GM12801 (cell line): ENCODE measurements around the gene PGC.

ENCODE experiments used
- TF ChIP-seq, protein P1 (sequence below): IDR thresholded peaks from one replicate; pipeline ENCODE4 v1.5.1; 2011; ENCODE audit warnings: control low read depth; ENCODE audit not compliant: insufficient read length; ENCODE audit errors: extremely low read depth

The PGC gene

DNA sequence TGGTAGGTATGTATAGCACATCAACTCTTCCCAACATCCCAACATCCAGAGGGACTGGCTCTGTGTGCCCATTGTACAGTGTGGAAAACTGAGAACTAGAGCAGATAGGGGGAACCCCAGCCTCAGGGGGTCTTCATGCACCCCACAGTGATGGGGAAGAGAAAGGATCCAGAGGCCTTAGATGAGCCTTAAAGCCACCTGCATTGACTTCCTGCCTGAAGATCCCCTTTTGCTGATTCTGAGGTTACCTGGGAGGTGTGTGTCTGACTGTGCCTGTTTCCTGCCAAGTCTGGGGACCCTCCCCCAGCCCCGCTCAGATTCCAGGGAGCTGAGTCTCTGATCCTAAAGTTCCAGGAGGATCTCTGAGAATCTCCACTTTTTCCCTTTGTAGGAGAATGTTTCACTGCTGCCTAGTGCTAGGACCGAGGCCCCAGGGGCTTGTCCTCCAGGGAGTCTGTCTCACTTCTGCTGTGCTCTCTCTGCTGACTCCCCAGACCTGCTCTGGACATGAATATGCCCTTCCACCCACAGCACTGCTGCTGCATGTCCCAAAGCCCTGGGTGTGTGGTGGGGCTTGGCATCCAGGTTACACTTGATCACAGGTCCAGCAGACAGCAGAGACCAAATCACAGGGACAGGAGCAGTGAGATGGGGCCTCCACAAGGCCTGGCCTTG, 12.8 kb upstream of the PGC start:
- TF ChIP-seq, protein P1, sequence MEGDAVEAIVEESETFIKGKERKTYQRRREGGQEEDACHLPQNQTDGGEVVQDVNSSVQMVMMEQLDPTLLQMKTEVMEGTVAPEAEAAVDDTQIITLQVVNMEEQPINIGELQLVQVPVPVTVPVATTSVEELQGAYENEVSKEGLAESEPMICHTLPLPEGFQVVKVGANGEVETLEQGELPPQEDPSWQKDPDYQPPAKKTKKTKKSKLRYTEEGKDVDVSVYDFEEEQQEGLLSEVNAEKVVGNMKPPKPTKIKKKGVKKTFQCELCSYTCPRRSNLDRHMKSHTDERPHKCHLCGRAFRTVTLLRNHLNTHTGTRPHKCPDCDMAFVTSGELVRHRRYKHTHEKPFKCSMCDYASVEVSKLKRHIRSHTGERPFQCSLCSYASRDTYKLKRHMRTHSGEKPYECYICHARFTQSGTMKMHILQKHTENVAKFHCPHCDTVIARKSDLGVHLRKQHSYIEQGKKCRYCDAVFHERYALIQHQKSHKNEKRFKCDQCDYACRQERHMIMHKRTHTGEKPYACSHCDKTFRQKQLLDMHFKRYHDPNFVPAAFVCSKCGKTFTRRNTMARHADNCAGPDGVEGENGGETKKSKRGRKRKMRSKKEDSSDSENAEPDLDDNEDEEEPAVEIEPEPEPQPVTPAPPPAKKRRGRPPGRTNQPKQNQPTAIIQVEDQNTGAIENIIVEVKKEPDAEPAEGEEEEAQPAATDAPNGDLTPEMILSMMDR: no peak

DNA sequence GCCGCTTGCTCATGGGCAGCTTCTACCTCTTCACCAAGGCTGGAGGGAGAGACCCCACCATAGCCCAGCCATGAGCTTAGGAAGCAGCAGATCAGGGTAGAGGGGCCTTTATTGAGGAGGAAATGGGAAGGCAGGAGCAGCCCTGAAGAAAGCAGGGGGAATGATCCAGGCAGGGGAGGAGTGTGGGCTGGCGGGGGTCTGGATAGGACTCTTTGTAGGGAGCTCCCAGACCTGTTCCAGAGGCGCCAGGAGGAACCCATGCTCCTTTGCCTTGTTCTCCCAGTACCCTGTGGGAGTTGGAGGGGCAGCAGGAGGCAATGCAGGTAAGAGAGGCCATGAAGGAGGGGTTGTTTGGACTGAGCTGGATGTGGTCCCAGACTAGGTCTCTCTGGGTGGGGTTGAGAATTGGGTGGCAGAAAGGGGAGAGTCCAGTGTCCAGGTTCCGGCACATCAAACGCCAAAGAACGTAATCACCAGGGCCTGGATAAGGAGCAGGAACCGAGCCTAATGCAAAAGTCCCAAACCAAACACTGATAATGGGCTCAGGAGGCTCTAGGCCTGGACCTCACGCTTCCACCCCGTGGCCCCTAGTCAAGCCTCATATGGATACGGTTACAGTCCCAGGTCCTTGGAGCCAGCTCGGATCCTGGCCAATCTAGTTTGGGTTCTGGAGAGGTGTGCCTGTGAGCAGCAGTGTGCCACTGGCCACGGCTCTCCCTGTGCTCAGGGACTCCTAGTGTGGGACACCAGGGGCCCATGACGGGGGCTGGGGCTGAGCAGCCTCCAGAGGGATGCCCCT, 12.1 kb upstream of the PGC start:
- TF ChIP-seq, protein P1: no peak

DNA sequence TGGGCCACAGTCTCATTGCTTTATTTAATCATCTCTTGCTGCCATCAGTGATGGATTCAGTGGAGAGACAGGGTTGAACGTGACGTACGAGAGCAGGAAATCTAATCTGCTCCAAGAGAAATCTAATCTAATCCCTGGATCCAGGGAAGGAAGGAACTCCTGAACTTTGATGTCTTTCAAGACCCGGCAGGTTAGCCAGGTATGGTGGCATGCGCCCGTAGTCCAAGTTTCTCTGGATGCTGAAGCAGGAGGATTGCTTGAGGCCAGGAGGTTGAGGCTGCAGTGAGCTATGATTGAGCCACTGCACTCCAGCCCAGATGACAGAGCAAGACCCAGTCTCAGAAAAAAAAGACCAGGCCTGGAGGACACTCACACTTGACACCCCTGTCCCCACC, 11.4 kb upstream of the PGC start:
- TF ChIP-seq, protein P1: no peak

DNA sequence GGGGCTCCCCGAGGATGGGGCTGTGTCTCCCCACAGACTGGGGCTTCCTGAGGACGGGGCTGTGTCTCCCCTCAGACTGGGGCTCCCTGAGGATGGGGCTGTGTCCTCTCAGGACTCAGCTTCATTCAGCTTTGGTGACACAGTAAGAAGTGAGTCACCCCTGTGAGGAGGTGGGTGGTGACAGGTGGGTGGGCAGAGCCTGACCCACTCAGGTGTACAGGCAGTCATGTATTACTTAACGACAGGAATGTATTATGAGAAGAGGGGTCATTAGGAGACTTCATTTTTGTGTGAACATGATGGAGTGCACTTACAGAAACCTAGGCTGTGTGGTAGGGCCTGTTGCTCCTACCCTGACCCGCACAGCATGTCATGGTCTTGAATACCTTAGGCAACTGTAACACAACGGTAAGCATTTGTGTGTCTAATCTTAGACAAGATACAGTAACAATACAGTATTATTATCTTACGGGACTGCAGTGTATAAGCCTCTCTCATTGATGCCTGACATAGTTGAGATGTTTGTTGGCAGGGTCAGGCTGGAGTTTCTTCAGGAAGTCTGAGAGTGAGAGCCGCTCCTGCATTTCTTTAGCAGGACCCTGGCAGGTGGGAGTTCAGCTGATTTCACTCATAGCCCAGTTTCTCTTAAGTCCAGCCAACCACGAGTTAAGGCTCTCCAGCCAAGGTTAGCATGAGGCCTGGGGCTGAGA, 10.9 kb upstream of the PGC start:
- TF ChIP-seq, protein P1: no peak

DNA sequence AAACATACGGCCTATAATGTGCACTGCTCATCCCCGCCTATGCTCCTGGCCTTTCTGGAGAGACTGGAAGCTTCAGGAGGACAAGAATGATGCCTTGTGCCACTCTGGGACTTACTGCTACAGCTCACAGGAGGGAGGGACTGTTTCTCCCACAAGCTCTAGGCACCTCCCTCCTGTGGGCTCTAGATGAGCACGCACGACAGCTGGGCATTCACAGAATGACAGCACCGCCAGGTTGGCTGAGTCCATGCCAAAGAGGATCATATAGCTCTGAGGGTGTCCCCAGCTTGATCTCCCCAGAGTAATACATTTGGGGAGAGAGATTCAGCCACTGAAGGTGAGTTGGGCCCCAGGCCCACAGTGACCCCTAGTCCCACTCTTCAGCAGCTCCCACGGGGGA, 10.1 kb upstream of the PGC start:
- TF ChIP-seq, protein P1: no peak

DNA sequence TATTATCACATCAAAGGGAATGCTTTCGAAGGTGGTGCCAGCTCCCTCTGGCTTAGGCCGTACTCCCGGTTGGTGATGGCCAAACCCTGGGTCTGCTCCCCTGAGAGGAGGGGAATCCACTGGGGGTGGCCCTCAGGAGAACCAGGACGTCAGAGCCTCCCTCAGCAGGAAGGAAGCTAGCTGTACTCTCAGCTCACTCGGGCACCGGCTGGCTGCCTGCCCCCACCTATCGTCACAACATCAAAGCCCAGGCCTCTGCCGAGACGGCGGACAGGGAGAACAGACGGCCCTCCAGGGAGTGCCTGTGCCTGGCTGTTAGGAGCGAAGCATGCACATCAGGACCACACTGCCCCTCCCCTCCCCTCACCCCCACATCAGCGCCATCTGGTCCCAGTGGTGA, 9.2 kb upstream of the PGC start:
- TF ChIP-seq, protein P1: no peak

DNA sequence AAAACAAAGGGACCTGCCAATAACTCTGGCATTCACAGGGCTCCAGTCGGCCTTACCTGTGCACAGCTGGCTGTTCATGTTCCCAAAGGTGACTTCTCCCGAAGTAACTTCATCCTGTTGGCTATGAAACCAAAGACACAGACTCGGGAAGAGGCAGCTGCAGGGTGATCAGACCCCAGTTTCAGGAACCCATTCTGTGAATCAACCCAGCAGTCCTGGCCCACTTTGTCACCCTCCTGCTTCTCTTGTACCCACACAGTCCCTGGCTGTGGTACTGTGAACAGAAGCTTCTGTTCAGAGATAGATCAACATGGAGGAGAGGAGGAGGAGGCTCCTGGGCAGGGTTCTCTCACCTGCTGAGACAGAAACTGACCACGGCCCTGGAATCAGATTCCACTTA, 8.7 kb upstream of the PGC start:
- TF ChIP-seq, protein P1: no peak
